ENCODE results near the gene ZNF831. TPM values are rescaled to one million over a fixed set of nuclear protein-coding genes. Genes with fewer than 3 reads are reported as not detected.

The ZNF831 gene
- total RNA-seq, 1 donor = not detected

DNA sequence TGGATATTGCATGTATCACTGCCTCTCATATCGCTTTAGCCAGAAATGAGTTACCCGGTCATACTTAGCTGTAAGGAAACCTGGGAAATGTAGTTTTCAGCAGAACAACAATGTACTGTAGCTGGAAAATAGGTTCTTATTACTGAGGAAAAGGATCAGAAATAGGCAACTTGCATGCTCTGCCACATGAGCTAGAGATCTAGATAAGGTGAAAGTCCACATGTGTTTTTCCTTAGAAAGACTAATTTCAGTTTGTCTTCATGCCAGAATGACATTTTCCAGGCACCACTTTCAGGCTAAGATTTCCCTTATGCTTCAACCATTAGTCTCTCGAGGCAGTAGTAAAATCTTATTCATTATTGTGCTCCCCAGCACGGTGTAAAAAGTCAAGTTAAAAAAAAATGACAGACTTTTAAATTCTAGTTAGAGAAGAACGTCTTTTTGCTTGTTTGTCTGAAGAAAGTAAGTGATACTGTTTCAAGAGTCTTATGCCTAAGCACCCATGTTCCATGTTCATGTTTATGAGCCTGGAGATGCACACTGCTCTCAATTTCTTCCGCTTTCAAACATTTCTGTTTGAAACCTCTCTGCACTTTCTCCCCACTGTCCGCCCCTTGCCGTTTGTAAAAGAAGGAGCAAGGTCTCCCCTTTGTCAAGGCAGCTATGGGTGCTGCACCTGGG is 67.6 kb downstream of the ZNF831 start:
- no peaks in the 10 kb centered on the region for H3K9me3 ChIP-seq (ENCODE audit: low read depth, low read length)
- TF ChIP-seq, protein P1, sequence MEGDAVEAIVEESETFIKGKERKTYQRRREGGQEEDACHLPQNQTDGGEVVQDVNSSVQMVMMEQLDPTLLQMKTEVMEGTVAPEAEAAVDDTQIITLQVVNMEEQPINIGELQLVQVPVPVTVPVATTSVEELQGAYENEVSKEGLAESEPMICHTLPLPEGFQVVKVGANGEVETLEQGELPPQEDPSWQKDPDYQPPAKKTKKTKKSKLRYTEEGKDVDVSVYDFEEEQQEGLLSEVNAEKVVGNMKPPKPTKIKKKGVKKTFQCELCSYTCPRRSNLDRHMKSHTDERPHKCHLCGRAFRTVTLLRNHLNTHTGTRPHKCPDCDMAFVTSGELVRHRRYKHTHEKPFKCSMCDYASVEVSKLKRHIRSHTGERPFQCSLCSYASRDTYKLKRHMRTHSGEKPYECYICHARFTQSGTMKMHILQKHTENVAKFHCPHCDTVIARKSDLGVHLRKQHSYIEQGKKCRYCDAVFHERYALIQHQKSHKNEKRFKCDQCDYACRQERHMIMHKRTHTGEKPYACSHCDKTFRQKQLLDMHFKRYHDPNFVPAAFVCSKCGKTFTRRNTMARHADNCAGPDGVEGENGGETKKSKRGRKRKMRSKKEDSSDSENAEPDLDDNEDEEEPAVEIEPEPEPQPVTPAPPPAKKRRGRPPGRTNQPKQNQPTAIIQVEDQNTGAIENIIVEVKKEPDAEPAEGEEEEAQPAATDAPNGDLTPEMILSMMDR (IDR thresholded peaks at IDR 0.05; ENCODE audit: extremely low read depth, low read depth, low read length) = no peak

GRCh38 chr20:59232618-59233017 is 69.0 kb downstream of the ZNF831 start:
- no peaks in the 10 kb centered on the region for H3K79me2 ChIP-seq (ENCODE audit: insufficient read depth, low read length)
- no peak overlapping the region for H3K4me3 ChIP-seq (ENCODE audit: insufficient read depth, low read length)
- no peaks in the 10 kb centered on the region for H3K9me3 ChIP-seq (ENCODE audit: low read depth, low read length)
- TF ChIP-seq, protein P1 (IDR thresholded peaks at IDR 0.05; ENCODE audit: extremely low read depth, low read depth, low read length) = no peak
- peaks cover 7% of the 10 kb centered on the region for H3K27me3 ChIP-seq (ENCODE audit: insufficient read depth, low read length)
- H3K4me1 ChIP-seq (ENCODE audit: insufficient read depth, low read length) = no peaks in the 10 kb centered on the region
- no peaks in the 10 kb centered on the region for H4K20me1 ChIP-seq (ENCODE audit: insufficient read depth, low read length)
- H2AFZ ChIP-seq (ENCODE audit: low read length) = no peak overlapping the region
- no peak overlapping the region for H3K27ac ChIP-seq (ENCODE audit: low read depth, low read length)
- H3K36me3 ChIP-seq (ENCODE audit: insufficient read depth, low read length) = no peaks in the 10 kb centered on the region
- DNase-seq (ENCODE audit: insufficient read length, low spot score, missing footprints) = no peak
- H3K4me2 ChIP-seq (ENCODE audit: insufficient read depth, low read length) = no peak overlapping the region

More for the DNA sequence above, 67.6 kb downstream of the ZNF831 start:
- H2AFZ ChIP-seq (ENCODE audit: low read length) = no peak overlapping the region
- H3K4me3 ChIP-seq (ENCODE audit: insufficient read depth, low read length) = no peak overlapping the region
- H3K79me2 ChIP-seq (ENCODE audit: insufficient read depth, low read length) = no peaks in the 10 kb centered on the region
- H4K20me1 ChIP-seq (ENCODE audit: insufficient read depth, low read length) = no peaks in the 10 kb centered on the region
- no peaks in the 10 kb centered on the region for H3K36me3 ChIP-seq (ENCODE audit: insufficient read depth, low read length)
- H3K27ac ChIP-seq (ENCODE audit: low read depth, low read length) = no peak overlapping the region
- H3K27me3 ChIP-seq (ENCODE audit: insufficient read depth, low read length) = peaks cover 7% of the 10 kb centered on the region
- no peak overlapping the region for H3K4me2 ChIP-seq (ENCODE audit: insufficient read depth, low read length)
- DNase-seq (ENCODE audit: insufficient read length, low spot score, missing footprints) = no peak
- no peaks in the 10 kb centered on the region for H3K4me1 ChIP-seq (ENCODE audit: insufficient read depth, low read length)

DNA sequence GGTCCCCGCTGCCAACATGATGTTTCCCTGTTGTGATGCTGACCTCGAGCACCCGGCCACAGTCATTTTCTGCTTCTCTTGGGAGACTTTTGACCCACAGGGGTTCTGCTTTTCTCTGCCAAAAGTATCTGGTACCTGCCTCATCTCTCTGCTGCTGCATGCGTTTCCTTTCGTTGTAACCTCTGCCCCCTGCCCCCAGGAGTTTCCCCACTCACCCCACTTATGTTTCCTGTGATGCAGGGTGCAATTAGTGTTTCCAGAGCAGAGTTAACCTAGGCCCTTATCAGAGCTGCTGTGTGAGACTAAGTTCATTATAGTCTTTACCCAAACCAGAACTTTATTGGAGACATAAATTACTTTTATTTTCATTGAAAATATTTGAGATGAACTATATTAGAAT is 71.6 kb downstream of the ZNF831 start:
- H3K9me3 ChIP-seq (ENCODE audit: low read depth, low read length) = no peaks in the 10 kb centered on the region

DNA sequence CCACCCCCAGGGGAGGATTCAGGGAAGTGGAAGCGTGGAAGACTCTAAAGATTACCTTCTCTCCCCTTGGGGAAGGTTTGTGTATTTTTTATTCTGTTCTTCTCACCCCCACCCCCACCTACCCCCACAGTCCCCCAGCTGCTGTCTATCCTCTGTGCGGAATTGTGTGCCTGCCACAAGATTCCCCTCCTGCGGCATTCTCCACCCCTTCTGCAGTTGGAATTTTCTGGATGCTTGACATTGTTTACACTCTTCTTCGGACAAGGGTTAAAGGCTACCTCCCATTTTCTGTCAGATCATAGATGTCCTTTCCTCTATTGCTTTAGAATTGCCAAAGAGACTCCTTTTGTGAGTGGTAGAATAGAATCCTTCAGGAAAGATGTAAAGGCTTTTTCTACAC is 76.4 kb downstream of the ZNF831 start:
- H3K4me3 ChIP-seq (ENCODE audit: insufficient read depth, low read length) = no peak overlapping the region
- no peak for DNase-seq (ENCODE audit: insufficient read length, low spot score, missing footprints)

More for the DNA sequence above, 71.6 kb downstream of the ZNF831 start:
- Histone ChIP-seq H3K4me1 (ENCODE audit: insufficient read depth, low read length) (no peaks in the 10 kb centered on the region), H3K4me2 (ENCODE audit: insufficient read depth, low read length) (no peak overlapping the region), H3K36me3 (ENCODE audit: insufficient read depth, low read length) (no peaks in the 10 kb centered on the region), H3K79me2 (ENCODE audit: insufficient read depth, low read length) (no peaks in the 10 kb centered on the region), H3K4me3 (ENCODE audit: insufficient read depth, low read length) (no peak overlapping the region), H4K20me1 (ENCODE audit: insufficient read depth, low read length) (no peaks in the 10 kb centered on the region), H3K27me3 (ENCODE audit: insufficient read depth, low read length) (peaks cover 7% of the 10 kb centered on the region), H2AFZ (ENCODE audit: low read length) (no peak overlapping the region), H3K27ac (ENCODE audit: low read depth, low read length) (no peak overlapping the region)
- no peak for DNase-seq (ENCODE audit: insufficient read length, low spot score, missing footprints)
- TF ChIP-seq, protein P1 (IDR thresholded peaks at IDR 0.05; ENCODE audit: extremely low read depth, low read depth, low read length) = no peak

More for the DNA sequence above, 76.4 kb downstream of the ZNF831 start:
- H3K4me2 ChIP-seq (ENCODE audit: insufficient read depth, low read length) = no peak overlapping the region
- TF ChIP-seq, protein P1 (IDR thresholded peaks at IDR 0.05; ENCODE audit: extremely low read depth, low read depth, low read length) = no peak
- no peaks in the 10 kb centered on the region for H3K27me3 ChIP-seq (ENCODE audit: insufficient read depth, low read length)
- no peaks in the 10 kb centered on the region for H3K9me3 ChIP-seq (ENCODE audit: low read depth, low read length)
- no peak overlapping the region for H3K27ac ChIP-seq (ENCODE audit: low read depth, low read length)
- H2AFZ ChIP-seq (ENCODE audit: low read length) = no peak overlapping the region
- no peaks in the 10 kb centered on the region for H4K20me1 ChIP-seq (ENCODE audit: insufficient read depth, low read length)
- H3K36me3 ChIP-seq (ENCODE audit: insufficient read depth, low read length) = no peaks in the 10 kb centered on the region
- H3K79me2 ChIP-seq (ENCODE audit: insufficient read depth, low read length) = no peaks in the 10 kb centered on the region
- no peaks in the 10 kb centered on the region for H3K4me1 ChIP-seq (ENCODE audit: insufficient read depth, low read length)
